BE2C (cell line): Measurements from ENCODE around the gene DAZAP2.

Source experiments
- DNase-seq: peaks from one replicate; pipeline ENCODE4 v3.0.0-alpha.2; 2020
- H3K27me3 ChIP-seq: fragments of 250-450 bp; sonication (Bioruptor Pico); 2 replicates; pipeline ENCODE4 v1.5.1; 2020; ENCODE audit warnings: mild to moderate bottlenecking
- H3K36me3 ChIP-seq: fragments of 250-450 bp; sonication (Bioruptor Pico); 2 replicates; pipeline ENCODE4 v1.5.1; 2020; ENCODE audit warnings: mild to moderate bottlenecking
- H3K4me1 ChIP-seq: fragments of 250-450 bp; sonication (Bioruptor Pico); 2 replicates; pipeline ENCODE4 v1.5.1; 2020
- H3K4me3 ChIP-seq: 2 replicates; pipeline ENCODE4 v1.5.1; 2011; ENCODE audit warnings: low read depth, low read length
- H3K9me3 ChIP-seq: fragments of 250-450 bp; sonication (Bioruptor Pico); 2 replicates; pipeline ENCODE4 v1.5.1; 2020
- TF ChIP-seq, protein P1 (sequence below): IDR thresholded peaks from 2 replicates; pipeline ENCODE4 v1.5.1; 2012; ENCODE audit warnings: mild to moderate bottlenecking, low read depth, low read length

Gene DAZAP2

DNA sequence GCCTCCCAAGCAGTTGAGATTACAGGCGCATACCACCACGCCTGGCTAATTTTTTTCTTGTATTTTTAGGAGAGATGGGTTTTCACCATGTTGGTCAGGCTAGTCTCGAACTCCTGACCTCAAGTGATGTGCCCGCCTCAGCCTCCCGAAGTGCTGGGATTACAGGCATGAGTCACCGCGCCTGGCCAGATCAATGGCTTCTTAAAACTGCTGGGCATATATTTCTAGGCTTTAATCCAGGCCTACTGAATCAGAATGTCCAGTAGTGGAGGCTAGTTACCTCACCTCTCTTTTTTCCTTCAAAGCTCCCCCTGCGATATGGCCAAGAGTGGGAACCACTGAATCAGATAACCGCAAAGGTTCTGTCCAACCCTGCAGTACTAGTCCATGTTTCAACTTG lies 37.8 kb upstream of the DAZAP2 start:
- no peak for DNase-seq
- Histone ChIP-seq H3K9me3 (no peaks in the 10 kb centered on the region), H3K27me3 (no peaks in the 10 kb centered on the region), H3K36me3 (no peaks in the 10 kb centered on the region), H3K4me1 (no peaks in the 10 kb centered on the region), H3K4me3 (no peak overlapping the region)
- TF ChIP-seq, protein P1, sequence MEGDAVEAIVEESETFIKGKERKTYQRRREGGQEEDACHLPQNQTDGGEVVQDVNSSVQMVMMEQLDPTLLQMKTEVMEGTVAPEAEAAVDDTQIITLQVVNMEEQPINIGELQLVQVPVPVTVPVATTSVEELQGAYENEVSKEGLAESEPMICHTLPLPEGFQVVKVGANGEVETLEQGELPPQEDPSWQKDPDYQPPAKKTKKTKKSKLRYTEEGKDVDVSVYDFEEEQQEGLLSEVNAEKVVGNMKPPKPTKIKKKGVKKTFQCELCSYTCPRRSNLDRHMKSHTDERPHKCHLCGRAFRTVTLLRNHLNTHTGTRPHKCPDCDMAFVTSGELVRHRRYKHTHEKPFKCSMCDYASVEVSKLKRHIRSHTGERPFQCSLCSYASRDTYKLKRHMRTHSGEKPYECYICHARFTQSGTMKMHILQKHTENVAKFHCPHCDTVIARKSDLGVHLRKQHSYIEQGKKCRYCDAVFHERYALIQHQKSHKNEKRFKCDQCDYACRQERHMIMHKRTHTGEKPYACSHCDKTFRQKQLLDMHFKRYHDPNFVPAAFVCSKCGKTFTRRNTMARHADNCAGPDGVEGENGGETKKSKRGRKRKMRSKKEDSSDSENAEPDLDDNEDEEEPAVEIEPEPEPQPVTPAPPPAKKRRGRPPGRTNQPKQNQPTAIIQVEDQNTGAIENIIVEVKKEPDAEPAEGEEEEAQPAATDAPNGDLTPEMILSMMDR, result no peak

DNA sequence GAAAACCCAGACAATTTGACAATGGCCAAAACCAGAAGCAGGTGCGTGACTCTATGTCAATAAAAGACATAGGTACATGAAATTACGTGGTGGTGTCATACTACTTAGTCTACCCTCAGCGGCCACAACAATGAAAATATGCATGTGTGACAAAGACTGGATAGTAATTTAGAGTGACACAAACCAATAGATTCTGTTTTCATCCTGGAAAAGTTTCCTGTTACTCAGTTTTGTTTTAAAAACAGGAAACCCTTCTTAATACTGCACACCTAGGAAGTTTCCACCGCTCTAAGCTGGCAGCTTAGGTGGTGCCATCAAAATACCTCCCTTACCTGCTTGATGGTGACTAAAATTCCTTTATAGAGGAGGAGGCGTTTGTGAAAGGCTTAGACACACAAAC lies 35.9 kb upstream of the DAZAP2 start:
- no peaks in the 10 kb centered on the region for H3K4me1 ChIP-seq
- no peaks in the 10 kb centered on the region for H3K9me3 ChIP-seq
- TF ChIP-seq, protein P1, result no peak
- no peak overlapping the region for H3K4me3 ChIP-seq
- H3K36me3 ChIP-seq, result no peaks in the 10 kb centered on the region
- H3K27me3 ChIP-seq, result no peaks in the 10 kb centered on the region
- DNase-seq, result no peak

DNA sequence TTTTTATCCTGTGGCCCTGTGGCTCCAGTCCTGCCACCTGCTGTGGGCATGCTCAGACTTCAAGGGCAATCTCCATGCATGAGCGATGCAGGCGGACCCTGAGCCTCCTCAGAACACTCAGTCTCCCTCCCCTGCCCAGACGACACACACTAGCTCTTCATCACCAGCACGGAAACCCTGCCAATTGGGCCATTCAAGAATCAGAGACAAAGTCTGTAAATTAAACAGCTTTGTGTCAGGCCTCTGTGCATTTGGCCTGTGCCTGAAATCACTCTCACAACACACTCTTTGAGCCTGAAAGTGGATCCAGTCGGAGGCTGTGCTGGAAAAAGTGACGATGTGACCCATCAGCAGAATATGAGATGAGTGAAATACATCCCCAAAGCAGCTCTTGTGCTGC lies 33.3 kb upstream of the DAZAP2 start:
- no peaks in the 10 kb centered on the region for H3K4me1 ChIP-seq
- no peak overlapping the region for H3K4me3 ChIP-seq
- H3K36me3 ChIP-seq, result no peaks in the 10 kb centered on the region; the same call in 1 of the 2 replicates
- no peaks in the 10 kb centered on the region for H3K9me3 ChIP-seq
- DNase-seq, result no peak
- TF ChIP-seq, protein P1, result no peak
- H3K27me3 ChIP-seq, result no peaks in the 10 kb centered on the region

DNA sequence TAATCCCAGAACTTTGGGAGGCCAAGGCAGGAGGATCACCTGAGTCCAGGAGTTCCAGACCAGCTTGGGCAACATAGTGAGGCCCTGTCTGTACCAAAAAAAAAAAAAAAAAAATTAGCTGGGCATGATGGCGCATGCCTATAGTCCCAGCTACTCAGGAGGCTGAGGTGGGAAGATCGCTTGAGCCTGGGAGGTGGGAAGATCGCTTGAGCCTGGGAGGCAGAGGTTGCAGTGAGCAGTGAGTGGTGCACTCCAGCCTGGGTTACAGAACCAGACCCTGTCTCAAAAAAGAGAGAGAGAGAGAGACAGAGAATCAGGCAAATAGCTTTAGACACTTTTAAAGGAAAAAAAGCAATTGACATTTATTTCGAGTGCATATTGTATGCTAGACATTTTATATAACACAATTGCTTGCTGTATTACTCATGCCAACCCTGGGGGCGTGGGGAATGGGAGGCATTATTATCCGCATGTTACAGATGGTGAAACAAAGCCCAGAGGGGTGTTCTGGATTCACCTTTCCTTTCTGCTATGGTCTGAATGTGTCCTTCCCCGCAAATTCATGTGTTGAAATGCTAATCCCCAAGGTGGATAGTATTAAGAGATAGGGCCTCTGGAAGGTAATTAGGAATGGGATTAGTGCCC lies 30.5 kb upstream of the DAZAP2 start:
- H3K36me3 ChIP-seq, result no peaks in the 10 kb centered on the region; the same call in 1 of the 2 replicates
- TF ChIP-seq, protein P1, result no peak
- H3K27me3 ChIP-seq, result no peaks in the 10 kb centered on the region
- no peak overlapping the region for H3K4me3 ChIP-seq
- H3K4me1 ChIP-seq, result no peaks in the 10 kb centered on the region
- no peaks in the 10 kb centered on the region for H3K9me3 ChIP-seq
- DNase-seq, result no peak

DNA sequence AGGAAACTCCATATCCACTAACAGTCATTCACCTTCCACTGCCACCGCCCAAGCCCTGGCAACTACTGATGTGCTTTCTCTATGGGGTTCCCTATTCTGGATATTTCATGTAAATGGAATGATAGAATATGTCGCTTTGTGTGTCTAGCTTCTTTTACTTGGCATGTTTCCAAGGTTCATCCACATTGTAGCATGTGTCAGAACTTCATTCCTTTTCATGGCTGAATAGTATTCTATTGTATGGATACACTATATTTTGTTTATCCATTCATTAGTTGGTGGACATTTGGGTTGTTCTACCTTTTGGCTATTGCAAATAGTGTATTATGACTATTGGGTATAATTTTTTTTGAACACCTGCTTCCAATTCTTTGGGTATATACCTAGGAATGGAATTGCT lies 29.4 kb upstream of the DAZAP2 start:
- H3K4me1 ChIP-seq, result no peaks in the 10 kb centered on the region
- DNase-seq, result no peak
- H3K4me3 ChIP-seq, result no peak overlapping the region
- H3K9me3 ChIP-seq, result no peaks in the 10 kb centered on the region
- TF ChIP-seq, protein P1, result no peak
- peaks cover 3% of the 10 kb centered on the region; the same call in 1 of the 2 replicates for H3K36me3 ChIP-seq
- H3K27me3 ChIP-seq, result no peaks in the 10 kb centered on the region

DNA sequence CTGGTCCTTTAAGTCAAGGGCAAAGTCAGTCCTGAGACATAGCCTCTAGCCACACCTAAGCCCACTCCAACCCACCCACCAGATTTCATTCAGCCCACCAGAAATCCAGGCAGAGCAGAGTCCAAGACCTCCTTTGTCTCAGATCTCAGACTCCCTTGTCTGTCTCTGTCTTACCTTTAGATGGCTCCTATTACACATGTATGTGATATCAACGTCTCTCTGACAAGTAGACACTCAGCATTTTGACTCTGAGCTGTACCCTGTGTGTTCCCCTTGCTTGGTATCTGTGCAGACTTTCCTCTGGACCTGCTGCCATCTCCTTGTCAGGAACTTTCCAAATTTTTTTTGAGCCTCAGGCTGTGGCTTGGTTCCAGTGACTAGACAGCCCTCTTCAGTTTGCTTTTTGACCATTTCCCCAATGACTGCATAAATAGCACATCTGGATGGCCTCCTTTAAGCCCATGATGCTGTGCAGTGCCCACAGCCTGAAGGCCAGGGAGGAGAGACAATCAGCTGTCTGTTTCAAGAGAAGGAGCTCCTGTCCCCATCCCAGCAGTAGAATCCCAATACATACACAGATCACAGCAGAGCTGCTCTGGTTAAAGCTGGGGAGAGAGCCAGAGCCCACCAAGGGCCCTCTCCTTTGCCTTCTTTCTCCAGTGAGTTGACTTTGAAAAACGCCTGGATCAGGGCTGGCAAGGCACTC lies 27.8 kb upstream of the DAZAP2 start:
- TF ChIP-seq, protein P1, result no peak
- no peaks in the 10 kb centered on the region for H3K27me3 ChIP-seq
- no peak overlapping the region for H3K4me3 ChIP-seq

More for the DNA sequence above, 27.8 kb upstream of the DAZAP2 start:
- Histone ChIP-seq H3K4me1 (no peaks in the 10 kb centered on the region), H3K9me3 (no peaks in the 10 kb centered on the region), H3K36me3 (peaks cover 3% of the 10 kb centered on the region; the same call in 1 of the 2 replicates)
- DNase-seq, result no peak
